HEK293 (cell line): ENCODE results near the gene C20orf144.

Experiments used
- EGR2 ChIP-seq: fragments of 450-650 bp; formaldehyde crosslinking; IDR thresholded peaks from 2 replicates; pipeline ENCODE4 v1.5.1; 2016; ENCODE audit warnings: low read depth, missing biosample characterization, missing genetic modification characterization
- ELK4 ChIP-seq: IDR thresholded peaks from 2 replicates; pipeline ENCODE4 v1.6.1; 2011; ENCODE audit warnings: mild to moderate bottlenecking, low read depth, low read length, borderline replicate concordance
- GLI2 ChIP-seq: fragments of 450-650 bp; formaldehyde crosslinking; IDR thresholded peaks from 2 replicates; pipeline ENCODE4; 2017; ENCODE audit warnings: missing biosample characterization, missing genetic modification characterization, low read depth, borderline replicate concordance
- GLIS1 ChIP-seq: fragments of 450-650 bp; formaldehyde crosslinking; IDR thresholded peaks from 2 replicates; pipeline ENCODE4 v1.5.1; 2016; ENCODE audit warnings: missing biosample characterization, missing genetic modification characterization
- GLIS2 ChIP-seq: fragments of 450-650 bp; formaldehyde crosslinking; IDR thresholded peaks from 2 replicates; pipeline ENCODE4 v1.5.1; 2016; ENCODE audit warnings: missing biosample characterization, missing genetic modification characterization
- HOXA7 ChIP-seq: sonication (generic); formaldehyde crosslinking; IDR thresholded peaks from 2 replicates; pipeline ENCODE4 v1.8.1; 2022; ENCODE audit warnings: missing genetic modification reagents, borderline replicate concordance
- KLF10 ChIP-seq: fragments of 450-650 bp; IDR thresholded peaks from 2 replicates; pipeline ENCODE4 v1.5.1; 2018; ENCODE audit warnings: missing biosample characterization, mild to moderate bottlenecking, missing genetic modification characterization
- KLF7 ChIP-seq: fragments of 450-650 bp; formaldehyde crosslinking; IDR thresholded peaks from 2 replicates; pipeline ENCODE4 v1.5.1; 2016; ENCODE audit warnings: missing biosample characterization, missing genetic modification characterization, borderline replicate concordance
- KLF8 ChIP-seq: fragments of 450-650 bp; formaldehyde crosslinking; IDR thresholded peaks from 2 replicates; pipeline ENCODE4 v1.5.1; 2016; ENCODE audit warnings: missing biosample characterization, missing genetic modification characterization
- KLF9 ChIP-seq: fragments of 450-650 bp; formaldehyde crosslinking; IDR thresholded peaks from 2 replicates; pipeline ENCODE4 v1.5.1; 2016; ENCODE audit warnings: missing biosample characterization, missing genetic modification characterization, low read depth
- SCRT2 ChIP-seq: fragments of 450-650 bp; formaldehyde crosslinking; IDR thresholded peaks from 2 replicates; pipeline ENCODE4 v1.5.1; 2016; ENCODE audit warnings: missing biosample characterization, missing genetic modification characterization
- SP2 ChIP-seq: fragments of 450-650 bp; formaldehyde crosslinking; IDR thresholded peaks from 2 replicates; pipeline ENCODE4 v1.5.1; 2016; ENCODE audit warnings: missing biosample characterization, missing genetic modification characterization
- SP3 ChIP-seq: fragments of 450-650 bp; formaldehyde crosslinking; IDR thresholded peaks from 2 replicates; pipeline ENCODE4 v1.5.1; 2016; ENCODE audit warnings: missing biosample characterization, missing genetic modification characterization
- SP7 ChIP-seq: fragments of 450-650 bp; formaldehyde crosslinking; IDR thresholded peaks from 2 replicates; pipeline ENCODE4 v1.5.1; 2016; ENCODE audit warnings: missing biosample characterization, missing genetic modification characterization
- YY1 ChIP-seq: fragments of 450-650 bp; formaldehyde crosslinking; IDR thresholded peaks from 2 replicates; pipeline ENCODE4 v1.5.1; 2018; ENCODE audit warnings: missing biosample characterization, missing genetic modification characterization
- ZBTB17 ChIP-seq: fragments of 450-650 bp; formaldehyde crosslinking; IDR thresholded peaks from 2 replicates; pipeline ENCODE4 v1.5.1; 2016; ENCODE audit warnings: missing biosample characterization, missing genetic modification characterization
- ZBTB20 ChIP-seq: fragments of 450-650 bp; formaldehyde crosslinking; IDR thresholded peaks from 2 replicates; pipeline ENCODE4 v1.5.1; 2016; ENCODE audit warnings: missing biosample characterization, missing genetic modification characterization
- ZBTB6 ChIP-seq: fragments of 450-650 bp; formaldehyde crosslinking; IDR thresholded peaks from 2 replicates; pipeline ENCODE4 v1.5.1; 2017; ENCODE audit warnings: missing biosample characterization, missing genetic modification characterization
- ZBTB7A ChIP-seq: fragments of 450-650 bp; formaldehyde crosslinking; IDR thresholded peaks from 2 replicates; pipeline ENCODE4 v1.5.1; 2016; ENCODE audit warnings: low read depth, missing biosample characterization, missing genetic modification characterization
- ZBTB8A ChIP-seq: fragments of 450-650 bp; formaldehyde crosslinking; IDR thresholded peaks from 2 replicates; pipeline ENCODE4 v1.5.1; 2016; ENCODE audit warnings: missing biosample characterization, missing genetic modification characterization
- ZNF169 ChIP-seq: fragments of 450-650 bp; formaldehyde crosslinking; IDR thresholded peaks from 2 replicates; pipeline ENCODE4 v1.5.1; 2016; ENCODE audit warnings: missing biosample characterization, missing genetic modification characterization
- ZNF184 ChIP-seq: fragments of 450-650 bp; IDR thresholded peaks from 2 replicates; pipeline ENCODE4 v1.5.1; 2018; ENCODE audit warnings: missing biosample characterization, mild to moderate bottlenecking, missing genetic modification characterization
- ZNF2 ChIP-seq: fragments of 450-650 bp; formaldehyde crosslinking; IDR thresholded peaks from 2 replicates; pipeline ENCODE4 v1.5.1; 2016; ENCODE audit warnings: missing biosample characterization, missing genetic modification characterization
- ZNF341 ChIP-seq: fragments of 450-650 bp; formaldehyde crosslinking; IDR thresholded peaks from 2 replicates; pipeline ENCODE4; 2016; ENCODE audit warnings: low read depth, missing biosample characterization, missing genetic modification characterization
- ZNF48 ChIP-seq: fragments of 450-650 bp; formaldehyde crosslinking; IDR thresholded peaks from 2 replicates; pipeline ENCODE4 v1.5.1; 2016; ENCODE audit warnings: missing biosample characterization, missing genetic modification characterization
- ZNF76 ChIP-seq: fragments of 450-650 bp; formaldehyde crosslinking; IDR thresholded peaks from 2 replicates; pipeline ENCODE4; 2016; ENCODE audit warnings: low read depth, missing biosample characterization, missing genetic modification characterization, borderline replicate concordance
- ZNF792 ChIP-seq: fragments of 450-650 bp; formaldehyde crosslinking; IDR thresholded peaks from 2 replicates; pipeline ENCODE4 v1.5.1; 2016; ENCODE audit warnings: missing biosample characterization, missing genetic modification characterization
- ZNF837 ChIP-seq: fragments of 450-650 bp; formaldehyde crosslinking; IDR thresholded peaks from 2 replicates; pipeline ENCODE4 v1.5.1; 2016; ENCODE audit warnings: missing biosample characterization, missing genetic modification characterization
- ZXDB ChIP-seq: fragments of 450-650 bp; formaldehyde crosslinking; IDR thresholded peaks from 2 replicates; pipeline ENCODE4 v1.5.1; 2016; ENCODE audit warnings: missing biosample characterization, missing genetic modification characterization
- TF ChIP-seq, protein P1 (sequence below): fragments of 450-650 bp; formaldehyde crosslinking; IDR thresholded peaks from 2 replicates; pipeline ENCODE4 v1.5.1; 2016; ENCODE audit warnings: missing biosample characterization, missing genetic modification characterization, borderline replicate concordance
- TF ChIP-seq, protein P2 (sequence below): fragments of 450-650 bp; formaldehyde crosslinking; IDR thresholded peaks from 2 replicates; pipeline ENCODE4 v1.5.1; 2016; ENCODE audit warnings: missing biosample characterization, missing genetic modification characterization

C20orf144 gene

GRCh38 chr20:33663161-33664084 lies 1.3 kb downstream of the C20orf144 start (continued):
- TF ChIP-seq, protein P1, sequence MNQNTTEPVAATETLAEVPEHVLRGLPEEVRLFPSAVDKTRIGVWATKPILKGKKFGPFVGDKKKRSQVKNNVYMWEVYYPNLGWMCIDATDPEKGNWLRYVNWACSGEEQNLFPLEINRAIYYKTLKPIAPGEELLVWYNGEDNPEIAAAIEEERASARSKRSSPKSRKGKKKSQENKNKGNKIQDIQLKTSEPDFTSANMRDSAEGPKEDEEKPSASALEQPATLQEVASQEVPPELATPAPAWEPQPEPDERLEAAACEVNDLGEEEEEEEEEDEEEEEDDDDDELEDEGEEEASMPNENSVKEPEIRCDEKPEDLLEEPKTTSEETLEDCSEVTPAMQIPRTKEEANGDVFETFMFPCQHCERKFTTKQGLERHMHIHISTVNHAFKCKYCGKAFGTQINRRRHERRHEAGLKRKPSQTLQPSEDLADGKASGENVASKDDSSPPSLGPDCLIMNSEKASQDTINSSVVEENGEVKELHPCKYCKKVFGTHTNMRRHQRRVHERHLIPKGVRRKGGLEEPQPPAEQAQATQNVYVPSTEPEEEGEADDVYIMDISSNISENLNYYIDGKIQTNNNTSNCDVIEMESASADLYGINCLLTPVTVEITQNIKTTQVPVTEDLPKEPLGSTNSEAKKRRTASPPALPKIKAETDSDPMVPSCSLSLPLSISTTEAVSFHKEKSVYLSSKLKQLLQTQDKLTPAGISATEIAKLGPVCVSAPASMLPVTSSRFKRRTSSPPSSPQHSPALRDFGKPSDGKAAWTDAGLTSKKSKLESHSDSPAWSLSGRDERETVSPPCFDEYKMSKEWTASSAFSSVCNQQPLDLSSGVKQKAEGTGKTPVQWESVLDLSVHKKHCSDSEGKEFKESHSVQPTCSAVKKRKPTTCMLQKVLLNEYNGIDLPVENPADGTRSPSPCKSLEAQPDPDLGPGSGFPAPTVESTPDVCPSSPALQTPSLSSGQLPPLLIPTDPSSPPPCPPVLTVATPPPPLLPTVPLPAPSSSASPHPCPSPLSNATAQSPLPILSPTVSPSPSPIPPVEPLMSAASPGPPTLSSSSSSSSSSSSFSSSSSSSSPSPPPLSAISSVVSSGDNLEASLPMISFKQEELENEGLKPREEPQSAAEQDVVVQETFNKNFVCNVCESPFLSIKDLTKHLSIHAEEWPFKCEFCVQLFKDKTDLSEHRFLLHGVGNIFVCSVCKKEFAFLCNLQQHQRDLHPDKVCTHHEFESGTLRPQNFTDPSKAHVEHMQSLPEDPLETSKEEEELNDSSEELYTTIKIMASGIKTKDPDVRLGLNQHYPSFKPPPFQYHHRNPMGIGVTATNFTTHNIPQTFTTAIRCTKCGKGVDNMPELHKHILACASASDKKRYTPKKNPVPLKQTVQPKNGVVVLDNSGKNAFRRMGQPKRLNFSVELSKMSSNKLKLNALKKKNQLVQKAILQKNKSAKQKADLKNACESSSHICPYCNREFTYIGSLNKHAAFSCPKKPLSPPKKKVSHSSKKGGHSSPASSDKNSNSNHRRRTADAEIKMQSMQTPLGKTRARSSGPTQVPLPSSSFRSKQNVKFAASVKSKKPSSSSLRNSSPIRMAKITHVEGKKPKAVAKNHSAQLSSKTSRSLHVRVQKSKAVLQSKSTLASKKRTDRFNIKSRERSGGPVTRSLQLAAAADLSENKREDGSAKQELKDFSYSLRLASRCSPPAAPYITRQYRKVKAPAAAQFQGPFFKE (tag by site-specific recombination), result no peak
- 0 out of 2 replicates have a peak, but pooled peaks have one; percentile 9 for TF ChIP-seq ZNF184 (tag by site-specific recombination)
- peak; percentile 73 for TF ChIP-seq KLF10 (tag by site-specific recombination)
- peak; percentile 52; the same call in 1 of the 2 replicates for TF ChIP-seq ELK4
- peak; percentile 81 for TF ChIP-seq GLIS1 (tag by site-specific recombination)
- TF ChIP-seq ZNF837 (tag by site-specific recombination), result 0 out of 2 replicates have a peak, but pooled peaks have one; percentile 49
- TF ChIP-seq KLF7 (tag by site-specific recombination), result 0 out of 2 replicates have a peak, but pooled peaks have one; percentile 36
- TF ChIP-seq GLIS2 (tag by site-specific recombination), result peak; percentile 93
- no peak for TF ChIP-seq HOXA7 (CRISPR knock-in tag)
- TF ChIP-seq SP3 (tag by site-specific recombination), result peak; percentile 68
- TF ChIP-seq ZBTB17 (tag by site-specific recombination), result peak; percentile 60
- 0 out of 2 replicates have a peak, but pooled peaks have one; percentile 34 for TF ChIP-seq YY1 (tag by site-specific recombination)
- TF ChIP-seq GLI2 (tag by site-specific recombination), result no peak
- TF ChIP-seq KLF8 (tag by site-specific recombination), result peak; percentile 72; the same call in 1 of the 2 replicates
- no peak for TF ChIP-seq ZNF48 (tag by site-specific recombination)
- TF ChIP-seq, protein P2, sequence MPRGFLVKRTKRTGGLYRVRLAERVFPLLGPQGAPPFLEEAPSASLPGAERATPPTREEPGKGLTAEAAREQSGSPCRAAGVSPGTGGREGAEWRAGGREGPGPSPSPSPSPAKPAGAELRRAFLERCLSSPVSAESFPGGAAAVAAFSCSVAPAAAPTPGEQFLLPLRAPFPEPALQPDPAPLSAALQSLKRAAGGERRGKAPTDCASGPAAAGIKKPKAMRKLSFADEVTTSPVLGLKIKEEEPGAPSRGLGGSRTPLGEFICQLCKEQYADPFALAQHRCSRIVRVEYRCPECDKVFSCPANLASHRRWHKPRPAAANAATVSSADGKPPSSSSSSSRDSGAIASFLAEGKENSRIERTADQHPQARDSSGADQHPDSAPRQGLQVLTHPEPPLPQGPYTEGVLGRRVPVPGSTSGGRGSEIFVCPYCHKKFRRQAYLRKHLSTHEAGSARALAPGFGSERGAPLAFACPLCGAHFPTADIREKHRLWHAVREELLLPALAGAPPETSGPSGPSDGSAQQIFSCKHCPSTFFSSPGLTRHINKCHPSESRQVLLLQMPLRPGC (tag by site-specific recombination), result peak; percentile 35; the same call in 1 of the 2 replicates
- no peak for TF ChIP-seq SCRT2 (tag by site-specific recombination)
- peak; percentile 73 for TF ChIP-seq ZBTB7A (tag by site-specific recombination)
- peak; percentile 79 for TF ChIP-seq ZNF341 (tag by site-specific recombination)
- no peak for TF ChIP-seq ZBTB6 (tag by site-specific recombination)
- 0 out of 2 replicates have a peak, but pooled peaks have one; percentile 36 for TF ChIP-seq ZBTB20
- TF ChIP-seq ZNF169, result no peak
- peak; percentile 71 for TF ChIP-seq KLF9 (tag by site-specific recombination)
- TF ChIP-seq SP7 (tag by site-specific recombination), result peak; percentile 34
- peak; percentile 68 for TF ChIP-seq ZBTB8A
- no peak for TF ChIP-seq ZNF792 (tag by site-specific recombination)
- peak; percentile 80 for TF ChIP-seq ZNF76 (tag by site-specific recombination)
- TF ChIP-seq ZXDB (tag by site-specific recombination), result peak; percentile 79
- 0 out of 2 replicates have a peak, but pooled peaks have one; percentile 30 for TF ChIP-seq EGR2 (tag by site-specific recombination)
- peak; percentile 58 for TF ChIP-seq SP2 (tag by site-specific recombination)
- peak; percentile 65; the same call in 1 of the 2 replicates for TF ChIP-seq ZNF2 (tag by site-specific recombination)
